Measurements from ENCODE around the gene DNAH10.

DNA sequence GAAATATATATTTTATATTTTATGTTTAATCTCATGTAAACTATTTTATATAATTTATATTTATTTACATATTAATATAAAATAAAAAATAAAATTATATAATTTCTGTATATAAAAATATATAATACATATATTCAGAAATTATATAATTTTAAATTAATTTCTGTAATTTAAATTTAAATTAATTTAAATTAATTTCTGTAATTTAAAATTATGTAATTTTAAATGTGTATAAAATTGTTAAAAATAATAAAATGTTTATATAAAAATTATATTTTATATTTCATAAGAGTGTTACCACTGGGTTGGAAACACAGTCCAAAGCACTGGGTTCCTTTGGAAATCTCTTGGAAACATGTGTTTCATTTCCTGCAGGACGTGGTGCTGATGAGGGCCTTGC lies 94.6 kb downstream of the DNAH10 start:
- TF ChIP-seq CTCF (IDR thresholded peaks at IDR 0.05; ENCODE audit: insufficient read depth, low read length, poor library complexity, severe bottlenecking) (no peak), EZH2phosphoT487 (conservative IDR thresholded peaks at IDR 0.05; ENCODE audit: low read length) (no peak)

All from SU-DHL-6 (cell line).